ENCODE measurements around the gene PRSS8. TPM values are rescaled to one million over a fixed set of nuclear protein-coding genes. Genes with fewer than 3 reads are reported as not detected.
"Not testable (repeated sequence)": the region's sequence is repeated elsewhere in the genome, so short reads cannot be mapped to it uniquely, and the experiment has no call there.

The PRSS8 gene
- total RNA-seq, 4 donors from 2014 or later: 0.31 to 2.6 (median 2.6) TPM; not detected in 1

DNA sequence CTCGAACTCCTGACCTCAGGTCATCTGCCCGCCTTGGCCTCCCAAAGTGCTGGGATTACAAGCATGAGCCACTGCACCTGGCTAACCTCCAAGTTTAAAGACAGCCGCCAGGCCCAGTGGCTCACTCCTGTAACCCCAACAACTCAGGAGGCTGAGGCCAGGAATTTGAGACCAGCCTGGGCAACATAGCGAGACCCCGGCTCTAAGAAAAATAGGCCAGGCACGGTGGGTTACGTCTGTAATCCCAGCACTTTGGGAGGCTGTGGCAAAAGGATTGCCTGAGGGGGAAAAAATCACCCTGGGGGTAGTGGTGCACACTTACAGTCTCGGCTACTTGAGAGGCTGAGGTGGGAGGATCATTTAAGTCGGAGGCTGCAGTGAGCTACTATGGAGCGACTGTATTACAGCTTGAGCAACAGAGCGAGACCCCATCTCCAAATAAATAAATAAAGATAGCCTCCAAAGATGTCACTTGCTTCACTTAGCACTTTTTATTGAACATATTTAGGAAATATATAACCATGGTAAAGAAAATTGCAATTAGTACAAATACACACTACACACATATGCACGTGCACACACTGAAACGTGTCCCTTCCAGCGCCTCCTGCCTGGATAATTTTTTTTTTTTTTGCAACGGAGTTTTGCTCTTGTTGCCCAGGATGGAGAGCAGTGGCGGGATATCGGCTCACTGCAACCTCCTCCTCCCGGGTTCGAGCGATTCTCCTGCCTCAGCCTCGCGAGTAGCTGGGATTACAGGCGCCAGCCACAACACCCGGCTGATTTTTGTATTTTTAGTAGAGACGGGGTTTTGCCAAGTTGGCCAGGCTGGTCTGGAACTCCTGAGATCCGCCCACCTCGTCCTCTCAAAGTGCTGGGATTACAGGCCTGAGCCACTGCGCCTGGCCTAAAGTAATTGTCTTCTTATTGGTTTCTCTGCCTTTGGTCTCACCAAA is 28.7 kb downstream of the PRSS8 start:
- no peak for DNase-seq (ENCODE audit: low spot score)

DNA sequence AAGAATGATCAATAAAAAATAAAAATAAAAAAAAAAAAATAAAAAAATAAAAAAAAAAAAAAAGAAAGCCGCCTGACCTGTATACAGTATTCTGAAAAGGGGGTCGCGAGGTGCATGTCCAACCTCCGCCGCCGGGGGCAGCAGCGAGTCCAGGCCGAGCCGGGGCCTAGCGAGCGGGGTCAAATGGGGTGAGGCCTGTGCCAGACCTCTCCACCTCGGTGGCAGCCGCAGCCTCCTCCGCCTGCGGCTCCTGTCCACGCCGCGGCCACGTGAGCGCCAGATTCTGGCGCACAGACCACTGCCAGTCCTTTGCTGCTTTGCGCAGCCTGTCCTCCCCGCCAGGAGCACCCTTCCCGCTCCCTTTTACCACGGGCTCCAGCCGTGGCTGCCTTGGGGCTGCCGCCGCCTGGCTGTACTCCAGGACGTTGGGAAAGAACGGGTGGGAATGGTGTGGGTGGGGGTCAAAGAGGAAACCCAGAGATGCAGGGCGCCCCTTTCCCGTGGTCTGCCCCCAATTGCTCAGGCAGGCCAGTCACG is 29.8 kb downstream of the PRSS8 start:
- TF ChIP-seq, protein P1, sequence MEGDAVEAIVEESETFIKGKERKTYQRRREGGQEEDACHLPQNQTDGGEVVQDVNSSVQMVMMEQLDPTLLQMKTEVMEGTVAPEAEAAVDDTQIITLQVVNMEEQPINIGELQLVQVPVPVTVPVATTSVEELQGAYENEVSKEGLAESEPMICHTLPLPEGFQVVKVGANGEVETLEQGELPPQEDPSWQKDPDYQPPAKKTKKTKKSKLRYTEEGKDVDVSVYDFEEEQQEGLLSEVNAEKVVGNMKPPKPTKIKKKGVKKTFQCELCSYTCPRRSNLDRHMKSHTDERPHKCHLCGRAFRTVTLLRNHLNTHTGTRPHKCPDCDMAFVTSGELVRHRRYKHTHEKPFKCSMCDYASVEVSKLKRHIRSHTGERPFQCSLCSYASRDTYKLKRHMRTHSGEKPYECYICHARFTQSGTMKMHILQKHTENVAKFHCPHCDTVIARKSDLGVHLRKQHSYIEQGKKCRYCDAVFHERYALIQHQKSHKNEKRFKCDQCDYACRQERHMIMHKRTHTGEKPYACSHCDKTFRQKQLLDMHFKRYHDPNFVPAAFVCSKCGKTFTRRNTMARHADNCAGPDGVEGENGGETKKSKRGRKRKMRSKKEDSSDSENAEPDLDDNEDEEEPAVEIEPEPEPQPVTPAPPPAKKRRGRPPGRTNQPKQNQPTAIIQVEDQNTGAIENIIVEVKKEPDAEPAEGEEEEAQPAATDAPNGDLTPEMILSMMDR (IDR thresholded peaks at IDR 0.05): peak in 1 of 3 donors; percentile 49
- ATAC-seq (ENCODE audit: low FRiP score): peak; percentile 90
- peak; percentile 92 for DNase-seq (ENCODE audit: low spot score)

More for the DNA sequence above, 28.7 kb downstream of the PRSS8 start:
- ATAC-seq (ENCODE audit: low FRiP score): no peak
- TF ChIP-seq, protein P1 (IDR thresholded peaks at IDR 0.05): no peak

DNA sequence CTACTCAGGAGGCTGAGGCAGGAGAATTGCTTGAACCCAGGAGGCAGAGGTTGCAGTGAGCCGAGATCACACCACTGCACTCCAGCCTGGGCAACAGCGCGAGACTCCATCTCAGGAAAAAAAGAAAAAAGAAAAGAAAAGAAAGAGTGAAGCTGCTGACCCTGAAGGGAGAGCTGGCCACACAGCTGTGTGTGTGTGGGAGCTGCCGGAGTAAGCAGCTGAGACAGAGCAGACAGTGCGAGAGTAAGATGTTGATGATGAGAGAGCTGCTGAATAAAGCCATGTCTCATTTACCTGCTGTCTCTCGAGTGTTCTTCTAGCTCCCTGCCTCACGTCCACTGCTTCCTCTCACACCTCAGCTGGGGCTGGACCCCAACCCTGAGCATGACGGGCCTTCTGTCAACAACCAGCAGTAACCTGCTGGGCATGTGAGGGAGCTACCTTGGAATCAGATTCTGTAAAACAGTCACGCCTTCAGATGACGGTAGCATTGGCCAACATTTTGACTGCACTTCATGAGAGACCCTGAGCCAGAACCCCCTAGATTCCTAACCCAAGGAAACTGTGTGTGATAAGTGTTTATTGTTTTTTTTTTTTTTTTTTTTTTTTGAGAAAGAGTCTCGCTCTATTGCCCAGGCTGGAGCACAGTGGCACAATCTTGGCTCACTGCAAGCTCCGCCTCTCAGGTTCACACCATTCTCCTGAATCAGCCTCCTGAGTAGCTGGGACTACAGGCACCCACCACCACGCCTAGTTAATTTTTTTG is 34.5 kb downstream of the PRSS8 start:
- not testable (repeated sequence) for ATAC-seq (ENCODE audit: low FRiP score); DNase-seq (ENCODE audit: low spot score)

DNA sequence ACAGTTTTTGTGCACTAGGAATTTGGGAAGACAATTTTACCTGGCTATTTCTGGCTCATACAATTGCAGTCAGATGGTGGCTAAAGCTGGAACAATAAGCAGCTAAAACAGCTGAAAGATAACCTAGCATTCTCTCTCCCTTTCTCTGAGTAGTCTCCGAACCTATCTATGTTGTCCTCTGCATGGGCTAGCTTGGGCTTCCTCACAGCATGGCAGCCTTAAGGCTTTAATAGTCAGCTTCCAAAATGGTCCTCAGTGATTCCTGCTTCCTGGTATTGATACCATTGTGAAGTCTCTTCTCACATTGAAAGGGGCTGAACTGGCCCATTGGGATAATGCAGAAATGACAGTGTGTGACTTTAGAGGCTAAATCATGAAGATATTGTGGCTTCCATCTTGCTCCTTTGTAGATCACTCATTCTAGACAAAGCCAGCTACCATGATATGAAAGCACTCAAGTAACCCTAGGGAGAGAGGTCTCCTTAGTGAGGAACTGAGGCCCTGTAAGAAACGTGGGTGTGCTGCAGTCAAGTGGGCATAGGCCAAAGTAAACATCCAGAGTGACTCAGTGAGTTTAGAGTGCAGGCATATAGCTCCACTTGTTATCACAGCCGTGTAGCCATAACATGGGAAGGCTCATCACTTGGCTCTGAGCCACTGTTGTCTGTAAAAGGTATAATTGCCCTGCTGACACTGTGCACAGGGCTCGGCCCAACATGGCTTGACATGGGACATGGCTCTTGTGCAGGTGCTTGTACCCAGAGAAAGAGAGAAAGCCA is 35.5 kb downstream of the PRSS8 start:
- DNase-seq (ENCODE audit: low spot score) (no peak), ATAC-seq (ENCODE audit: low FRiP score) (no peak)
- TF ChIP-seq, protein P1 (IDR thresholded peaks at IDR 0.05): no peak

DNA sequence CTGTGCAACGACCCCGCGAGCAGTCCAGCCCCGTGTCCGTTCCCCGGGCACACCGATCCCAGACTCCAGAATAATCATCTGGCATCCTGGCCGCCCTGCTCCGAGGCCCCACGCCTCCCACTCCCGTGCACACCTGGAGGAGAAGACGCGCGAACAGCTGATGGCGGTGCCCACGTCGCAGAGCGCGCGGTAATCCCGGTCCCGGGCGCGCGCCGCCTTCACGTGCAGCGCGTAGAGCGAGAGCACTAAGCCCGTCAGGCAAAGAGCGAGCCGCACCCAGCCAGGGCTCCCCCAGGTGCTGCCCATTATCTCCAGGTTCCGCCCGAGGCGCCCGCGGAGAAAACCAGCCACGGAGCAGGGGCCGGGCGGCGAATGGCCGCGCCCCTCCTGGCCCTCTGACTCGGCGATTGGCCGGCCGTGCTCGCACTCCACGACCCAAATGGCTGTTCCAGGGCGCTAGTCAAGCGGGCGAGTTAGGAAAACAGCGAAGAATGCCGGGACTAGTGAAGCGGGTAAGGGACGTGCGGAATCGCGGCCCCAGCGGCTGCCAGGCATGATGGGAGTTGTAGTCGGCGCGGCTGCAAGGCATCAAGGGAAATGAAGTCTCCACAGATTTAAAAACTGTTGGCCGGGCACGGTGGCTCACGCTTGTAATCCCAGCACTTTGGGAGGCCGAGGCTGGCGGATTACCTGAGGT is 41.0 kb downstream of the PRSS8 start, which contains the start of gene VKORC1:
TSS of gene VKORC1 (minus strand) at position 374 of the 697 bp plus-strand sequence. CDS start at position 306, 68 bp downstream.
- DNase-seq (ENCODE audit: low spot score): peak; percentile 75
- peak; percentile 97 for ATAC-seq (ENCODE audit: low FRiP score)
- TF ChIP-seq, protein P1 (IDR thresholded peaks at IDR 0.05): no peak

DNA sequence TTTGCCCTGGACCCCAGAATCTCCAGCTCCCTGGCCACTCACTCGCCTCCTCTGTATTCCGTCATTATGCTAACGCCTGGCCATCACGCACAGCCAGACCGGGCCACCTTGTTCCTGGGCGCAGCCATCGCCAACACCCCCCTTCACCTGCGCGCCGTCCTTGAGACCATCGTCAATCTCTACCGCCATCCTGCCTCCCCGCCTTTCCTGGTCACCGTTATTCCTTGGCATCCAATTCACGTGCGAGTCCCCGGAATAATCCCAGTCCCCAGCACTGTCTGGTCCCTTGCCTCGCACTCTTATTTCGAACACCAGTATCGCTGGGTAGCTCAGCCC is 41.5 kb downstream of the PRSS8 start:
- TF ChIP-seq, protein P1 (IDR thresholded peaks at IDR 0.05): no peak
- no peak for DNase-seq (ENCODE audit: low spot score)
- ATAC-seq (ENCODE audit: low FRiP score): peak; percentile 28
